Caco-2 (cell line): ENCODE data around the gene DNAJB7. TPM values are rescaled to one million over a fixed set of nuclear protein-coding genes. Genes with fewer than 3 reads are reported as not detected.

Experiments used
- BruUV-seq: library from RNA; stranded (reverse); fragments of 400-500 nt; replicated peaks from 2 replicates; lab custom pipeline; 2021; lab: Mats Ljungman, UMichigan
- CTCF ChIA-PET: fragments of 300-600 bp; sonication (Branson Sonifier 250); formaldehyde crosslinking; loops from one replicate; lab custom pipeline; 2022; ENCODE audit warnings: antibody characterized with exemption; lab: Charles Lee
- POLR2A ChIA-PET: fragments of 300-600 bp; sonication (Branson Sonifier 250); formaldehyde crosslinking; loops from one replicate; lab custom pipeline; 2022; ENCODE audit warnings: antibody characterized with exemption; lab: Charles Lee
- DNase-seq, 2 experiments: peaks; one replicate each; pipeline versions ENCODE4 v3.0.0 to v3.0.0-alpha.2; 2020 to 2022
- H3K27me3 ChIP-seq: replicated peaks from 2 replicates; pipeline ENCODE4 v1.6.0; 2011; ENCODE audit warnings: low read length; ENCODE audit not compliant: control insufficient read depth, insufficient read depth
- H3K36me3 ChIP-seq: 2 replicates; pipeline ENCODE4 v1.5.1; 2011; ENCODE audit warnings: low read length; ENCODE audit not compliant: control insufficient read depth, insufficient read depth
- H3K4me1 ChIP-seq: fragments of 250-450 bp; sonication (Bioruptor Pico); 2 replicates; pipeline ENCODE4 v1.5.1; 2020; ENCODE audit warnings: mild to moderate bottlenecking
- H3K4me3 ChIP-seq: 2 replicates; pipeline ENCODE4 v1.5.1; 2011; ENCODE audit warnings: low read depth, mild to moderate bottlenecking, control low read depth, low read length
- H3K9me3 ChIP-seq: fragments of 250-450 bp; sonication (Bioruptor Pico); 2 replicates; pipeline ENCODE4 v1.5.1; 2020; ENCODE audit warnings: mild to moderate bottlenecking, moderate library complexity
- H3K27ac Mint-ChIP-seq: one replicate; pipeline ENCODE4 v1.8.0; 2022; ENCODE audit warnings: mixed read lengths; ENCODE audit not compliant: unreplicated experiment
- H3K27me3 Mint-ChIP-seq: one replicate; pipeline ENCODE4 v1.8.0; 2022; ENCODE audit warnings: mixed read lengths; ENCODE audit not compliant: insufficient read depth, unreplicated experiment
- H3K36me3 Mint-ChIP-seq: one replicate; pipeline ENCODE4 v1.8.0; 2022; ENCODE audit warnings: mild to moderate bottlenecking, mixed read lengths; ENCODE audit not compliant: insufficient read depth, unreplicated experiment
- H3K4me1 Mint-ChIP-seq: one replicate; pipeline ENCODE4 v1.8.0; 2022; ENCODE audit warnings: low read depth, mixed read lengths; ENCODE audit not compliant: unreplicated experiment
- H3K4me3 Mint-ChIP-seq: one replicate; pipeline ENCODE4 v1.8.0; 2022; ENCODE audit warnings: mild to moderate bottlenecking, moderate library complexity, mixed read lengths; ENCODE audit not compliant: unreplicated experiment
- H3K9me3 Mint-ChIP-seq: one replicate; pipeline ENCODE4 v1.8.0; 2022; ENCODE audit warnings: mixed read lengths; ENCODE audit not compliant: unreplicated experiment
- intact Hi-C: fragments of 100-400 bp; cut with micrococcal nuclease; formaldehyde crosslinking; loops from one replicate; pipeline ENCODE4 v1.10.0; 2022; ENCODE audit not compliant: unreplicated experiment
- total RNA-seq: library from RNA; stranded (reverse); gene quantifications from 2 replicates; pipeline ENCODE4 v1.2.3, GENCODE V29; 2022
- TF ChIP-seq, protein P1 (sequence below), 2 experiments: fragments of 200-600 bp in 1 of 2; IDR thresholded peaks; 1 replicate in 1 of 2; 2 replicates in 1 of 2; pipeline versions ENCODE4 v1.5.1 to v1.8.0; 2011 to 2022; ENCODE audit warnings: antibody characterized with exemption in 1 of 2, control low read depth in 1 of 2, inconsistent platforms in 1 of 2, low read depth in 1 of 2, low read length in 1 of 2, mild to moderate bottlenecking in 1 of 2, moderate library complexity in 1 of 2; ENCODE audit not compliant: insufficient read depth in 1 of 2, severe bottlenecking in 1 of 2, unreplicated experiment in 1 of 2

Gene DNAJB7
- total RNA-seq, 1 experiment from 2014 or later: not detected

DNA sequence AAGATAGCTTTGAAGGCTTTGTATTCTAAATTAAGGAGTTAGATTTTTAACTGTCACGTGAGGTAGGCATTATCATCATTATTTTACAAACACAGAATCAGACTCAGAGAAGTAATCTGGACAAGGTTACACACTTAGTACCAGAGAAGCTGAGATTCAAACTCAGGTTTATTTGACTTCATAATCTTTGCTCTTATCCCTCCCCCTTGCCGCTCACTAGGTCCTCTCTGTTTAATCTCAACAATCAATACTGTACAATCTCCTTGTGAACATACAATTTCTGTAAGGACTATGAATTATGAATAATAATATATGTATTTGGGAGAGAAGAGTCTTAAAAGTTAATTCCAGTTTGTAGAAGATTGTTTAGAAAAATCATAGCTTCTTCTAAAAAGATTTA is 5.2 kb upstream of the DNAJB7 start:
- H3K9me3 ChIP-seq: no peaks in the 10 kb centered on the region
- Mint-ChIP-seq H3K36me3 (peaks cover 9% of the 10 kb centered on the region), H3K4me1 (peaks cover 9% of the 10 kb centered on the region), H3K4me3 (no peak overlapping the region), H3K27ac (no peak overlapping the region), H3K9me3 (no peaks in the 10 kb centered on the region), H3K27me3 (no peaks in the 10 kb centered on the region)
- ChIA-PET CTCF (interaction anchor here (2.0 kb wide), 1 partner anchor 32 kb away, joined by 8 read pairs; no protein-coding TSS in a partner anchor), POLR2A (interaction anchor here (1.4 kb wide), 1 partner anchor 10 kb away, joined by 12 read pairs; the partner anchor contains the start of genes ST13 and XPNPEP3)
- TF ChIP-seq, protein P1, sequence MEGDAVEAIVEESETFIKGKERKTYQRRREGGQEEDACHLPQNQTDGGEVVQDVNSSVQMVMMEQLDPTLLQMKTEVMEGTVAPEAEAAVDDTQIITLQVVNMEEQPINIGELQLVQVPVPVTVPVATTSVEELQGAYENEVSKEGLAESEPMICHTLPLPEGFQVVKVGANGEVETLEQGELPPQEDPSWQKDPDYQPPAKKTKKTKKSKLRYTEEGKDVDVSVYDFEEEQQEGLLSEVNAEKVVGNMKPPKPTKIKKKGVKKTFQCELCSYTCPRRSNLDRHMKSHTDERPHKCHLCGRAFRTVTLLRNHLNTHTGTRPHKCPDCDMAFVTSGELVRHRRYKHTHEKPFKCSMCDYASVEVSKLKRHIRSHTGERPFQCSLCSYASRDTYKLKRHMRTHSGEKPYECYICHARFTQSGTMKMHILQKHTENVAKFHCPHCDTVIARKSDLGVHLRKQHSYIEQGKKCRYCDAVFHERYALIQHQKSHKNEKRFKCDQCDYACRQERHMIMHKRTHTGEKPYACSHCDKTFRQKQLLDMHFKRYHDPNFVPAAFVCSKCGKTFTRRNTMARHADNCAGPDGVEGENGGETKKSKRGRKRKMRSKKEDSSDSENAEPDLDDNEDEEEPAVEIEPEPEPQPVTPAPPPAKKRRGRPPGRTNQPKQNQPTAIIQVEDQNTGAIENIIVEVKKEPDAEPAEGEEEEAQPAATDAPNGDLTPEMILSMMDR (IDR thresholded peaks at IDR 0.05; ENCODE audit: insufficient read depth in 1 of 2, low read depth in 1 of 2, low read length in 1 of 2, severe bottlenecking in 1 of 2, unreplicated experiment in 1 of 2): no peak
- H3K36me3 ChIP-seq: no peaks in the 10 kb centered on the region; the same call in 1 of the 2 replicates
- BruUV-seq: no TSS peak
- H3K27me3 ChIP-seq: no peaks in the 10 kb centered on the region
- no peak overlapping the region for H3K4me3 ChIP-seq
- intact Hi-C loops: no loop called here
- no peak for DNase-seq
- H3K4me1 ChIP-seq: no peaks in the 10 kb centered on the region

DNA sequence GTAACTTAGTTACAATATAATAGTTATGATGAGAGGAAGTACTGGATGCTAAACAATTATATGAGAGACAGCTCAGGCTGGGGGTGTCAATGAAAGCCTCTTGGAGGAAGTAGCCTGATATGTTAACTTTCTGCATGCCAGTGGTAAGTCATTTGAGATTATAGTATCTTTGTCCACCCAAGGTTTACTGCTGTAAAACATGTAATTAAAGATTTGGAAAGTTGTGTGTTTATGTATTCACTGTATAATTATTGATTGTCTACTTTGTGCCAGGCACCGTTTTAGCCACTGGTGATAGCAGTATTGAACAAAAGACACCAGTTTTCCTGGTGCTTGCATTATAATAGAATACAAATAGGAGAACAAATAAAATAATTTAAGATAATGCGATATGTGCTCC is 624 bp upstream of the DNAJB7 start:
- no peak overlapping the region for H3K4me3 ChIP-seq
- H3K9me3 ChIP-seq: no peaks in the 10 kb centered on the region
- no peaks in the 10 kb centered on the region for H3K27me3 ChIP-seq
- no peak overlapping the region for H3K27ac Mint-ChIP-seq
- no peak for DNase-seq
- 0 out of 2 replicates have a peak, but pooled peaks cover 4% of the 10 kb centered on the region for H3K4me1 ChIP-seq
- H3K9me3 Mint-ChIP-seq: no peaks in the 10 kb centered on the region
- CTCF ChIA-PET: no interaction called here
- no peak overlapping the region for H3K4me3 Mint-ChIP-seq
- intact Hi-C loops: no loop called here
- no TSS peak for BruUV-seq
- H3K36me3 Mint-ChIP-seq: peaks cover 5% of the 10 kb centered on the region
- TF ChIP-seq, protein P1 (IDR thresholded peaks at IDR 0.05; ENCODE audit: insufficient read depth in 1 of 2, low read depth in 1 of 2, low read length in 1 of 2, severe bottlenecking in 1 of 2, unreplicated experiment in 1 of 2): no peak
- H3K27me3 Mint-ChIP-seq: no peaks in the 10 kb centered on the region
- H3K36me3 ChIP-seq: no peaks in the 10 kb centered on the region; the same call in none of the 2 replicates
- H3K4me1 Mint-ChIP-seq: no peaks in the 10 kb centered on the region
- POLR2A ChIA-PET: no interaction called here

DNA sequence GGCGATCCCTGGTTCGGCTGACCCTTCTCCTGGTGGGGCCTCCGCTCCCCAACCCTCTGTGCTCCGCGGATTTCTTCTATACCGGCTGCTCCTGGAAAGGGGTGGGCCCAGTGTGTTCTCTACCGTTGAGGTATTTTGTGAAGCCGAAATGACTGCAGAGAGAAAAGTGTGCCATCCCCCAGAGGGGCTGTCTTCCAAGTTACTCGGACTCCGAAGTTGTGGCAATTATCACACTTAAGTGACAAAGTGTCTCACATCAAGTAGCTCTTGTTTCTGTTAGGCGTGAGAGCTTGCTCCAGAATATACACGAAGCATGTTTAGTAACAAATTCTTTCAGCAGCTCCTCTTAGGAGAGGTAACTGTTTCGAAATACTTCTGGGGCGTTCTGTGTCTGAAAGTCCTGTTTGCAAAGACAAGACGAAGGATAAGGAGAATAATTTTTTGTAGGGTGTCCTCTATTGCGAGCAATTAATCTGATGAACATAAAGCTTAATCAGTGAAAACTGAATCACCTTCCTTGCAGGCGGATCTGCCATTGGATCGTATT is 4.5 kb downstream of the DNAJB7 start:
- H3K4me1 ChIP-seq: peaks cover 34% of the 10 kb centered on the region
- no peaks in the 10 kb centered on the region; the same call in none of the 2 replicates for H3K36me3 ChIP-seq
- no peaks in the 10 kb centered on the region for H3K27me3 ChIP-seq
- H3K4me3 ChIP-seq: peak overlapping the region; percentile 56
- no peak for DNase-seq
- peaks cover 6% of the 10 kb centered on the region for H3K4me1 Mint-ChIP-seq
- ChIA-PET POLR2A (interaction anchor here (0.5 to 2.2 kb wide), 12 partner anchors 9 to 524 kb away, joined by 3 to 19 read pairs (median 5); partner anchors contain the start of genes RBX1, SLC25A17 and TEF), CTCF (interaction anchor here (0.7 to 2.6 kb wide), 2 partner anchors 42 to 58 kb away, joined by 3 to 16 read pairs; no protein-coding TSS in a partner anchor)
- H3K27me3 Mint-ChIP-seq: no peaks in the 10 kb centered on the region
- TSS peak; percentile 56 for BruUV-seq
- peak overlapping the region; percentile 98 for H3K4me3 Mint-ChIP-seq
- no peaks in the 10 kb centered on the region for H3K9me3 Mint-ChIP-seq
- H3K36me3 Mint-ChIP-seq: peaks cover 34% of the 10 kb centered on the region
- H3K27ac Mint-ChIP-seq: peak overlapping the region; percentile 100
- intact Hi-C loops: loop anchor here (5.0 kb wide), 1 partner anchor 40 kb away; no protein-coding TSS in a partner anchor
- no peaks in the 10 kb centered on the region for H3K9me3 ChIP-seq
- TF ChIP-seq, protein P1 (IDR thresholded peaks at IDR 0.05; ENCODE audit: insufficient read depth in 1 of 2, low read depth in 1 of 2, low read length in 1 of 2, severe bottlenecking in 1 of 2, unreplicated experiment in 1 of 2): no peak
